WTC11 (cell line): ENCODE results near the gene KCNC3. TPM values are rescaled to one million over a fixed set of nuclear protein-coding genes. Genes with fewer than 3 reads are reported as not detected.
"Not testable (repeated sequence)": the region's sequence is repeated elsewhere in the genome, so short reads cannot be mapped to it uniquely, and the experiment has no call there.

ENCODE experiments used
- ATAC-seq: fragments of 200-7000 bp; cut with Tn5 transposase; 2 replicates; pipeline ENCODE4 v1.10.0; 2021; ENCODE audit warnings: mild to moderate bottlenecking, moderate library complexity
- CTCF ChIA-PET: fragments of 300-600 bp; sonication (Branson Sonifier 250); formaldehyde crosslinking; loops from one replicate; lab custom pipeline; 2021; ENCODE audit warnings: antibody characterized with exemption; lab: Charles Lee
- POLR2A ChIA-PET: fragments of 350-600 bp; sonication (Branson Sonifier 250); formaldehyde crosslinking; loops from one replicate; lab custom pipeline; 2021; ENCODE audit warnings: antibody characterized with exemption; lab: Charles Lee
- DNase-seq: peaks from one replicate; pipeline ENCODE4 v3.0.0; 2021; ENCODE audit warnings: low spot score
- H3K27ac Mint-ChIP-seq: 2 replicates; pipeline ENCODE4 v1.8.0; 2021; ENCODE audit warnings: mixed read lengths
- H3K27me3 Mint-ChIP-seq: 2 replicates; pipeline ENCODE4 v1.8.0; 2021; ENCODE audit warnings: low read depth, mild to moderate bottlenecking, moderate library complexity, mixed read lengths
- H3K36me3 Mint-ChIP-seq: 2 replicates; pipeline ENCODE4 v1.8.0; 2021; ENCODE audit warnings: mixed read lengths
- H3K4me1 Mint-ChIP-seq: 2 replicates; pipeline ENCODE4 v1.8.0; 2022; ENCODE audit warnings: mixed read lengths
- H3K4me3 Mint-ChIP-seq: 2 replicates; pipeline ENCODE4 v1.8.0; 2021; ENCODE audit warnings: mild to moderate bottlenecking, moderate library complexity, mixed read lengths
- H3K9me3 Mint-ChIP-seq: 2 replicates; pipeline ENCODE4 v1.8.0; 2021; ENCODE audit warnings: mixed read lengths
- AFF4 ChIP-seq: sonication (generic); formaldehyde crosslinking; IDR thresholded peaks from 2 replicates; pipeline ENCODE4 v1.8.1; 2023; ENCODE audit warnings: mild to moderate bottlenecking, missing genetic modification reagents, borderline replicate concordance
- ATF1 ChIP-seq: sonication (generic); formaldehyde crosslinking; IDR thresholded peaks from 2 replicates; pipeline ENCODE4 v1.8.1; 2023; ENCODE audit warnings: mild to moderate bottlenecking, moderate library complexity, missing genetic modification reagents
- CREB1 ChIP-seq: sonication (generic); formaldehyde crosslinking; IDR thresholded peaks from 2 replicates; pipeline ENCODE4 v1.8.0; 2023; ENCODE audit warnings: mild to moderate bottlenecking, missing genetic modification reagents
- ESRRA ChIP-seq: sonication (generic); formaldehyde crosslinking; IDR thresholded peaks from 2 replicates; pipeline ENCODE4 v1.8.1; 2022; ENCODE audit warnings: mild to moderate bottlenecking, missing genetic modification reagents, borderline replicate concordance
- FOXK1 ChIP-seq: sonication (generic); formaldehyde crosslinking; IDR thresholded peaks from 2 replicates; pipeline ENCODE4 v1.8.0; 2022; ENCODE audit warnings: mild to moderate bottlenecking, moderate library complexity, missing genetic modification reagents
- FOXP1 ChIP-seq: sonication (generic); formaldehyde crosslinking; IDR thresholded peaks from 2 replicates; pipeline ENCODE4 v1.8.0; 2022; ENCODE audit warnings: missing genetic modification reagents, mild to moderate bottlenecking, moderate library complexity, borderline replicate concordance
- GABPB1 ChIP-seq: sonication (generic); formaldehyde crosslinking; IDR thresholded peaks from 2 replicates; pipeline ENCODE4 v1.8.1; 2023; ENCODE audit warnings: mild to moderate bottlenecking, missing genetic modification reagents
- GRHL2 ChIP-seq: fragments of 250-450 bp; sonication (Bioruptor Pico); IDR thresholded peaks from 2 replicates; pipeline ENCODE4 v1.8.0; 2022; ENCODE audit warnings: mild to moderate bottlenecking, moderate library complexity; ENCODE audit not compliant: insufficient replicate concordance, severe bottlenecking
- JAZF1 ChIP-seq: fragments of 250-450 bp; sonication (Bioruptor Pico); IDR thresholded peaks from 2 replicates; pipeline ENCODE4 v1.9.0; 2021; ENCODE audit warnings: moderate library complexity, mild to moderate bottlenecking, inconsistent platforms
- JUN ChIP-seq: sonication (generic); formaldehyde crosslinking; IDR thresholded peaks from 2 replicates; pipeline ENCODE4 v1.8.0; 2023; ENCODE audit warnings: mild to moderate bottlenecking, missing genetic modification reagents
- OVOL2 ChIP-seq: fragments of 250-450 bp; sonication (Bioruptor Pico); IDR thresholded peaks from 2 replicates; pipeline ENCODE4 v1.9.0; 2021; ENCODE audit warnings: mild to moderate bottlenecking, borderline replicate concordance
- SP1 ChIP-seq: sonication (generic); formaldehyde crosslinking; conservative IDR thresholded peaks from 2 replicates; pipeline ENCODE4 v1.8.1; 2022; ENCODE audit warnings: missing genetic modification reagents
- TCF7 ChIP-seq: sonication (generic); formaldehyde crosslinking; IDR thresholded peaks from 2 replicates; pipeline ENCODE4 v1.8.0; 2022; ENCODE audit warnings: mild to moderate bottlenecking, low read depth, missing genetic modification reagents, moderate library complexity
- USF1 ChIP-seq: sonication (generic); formaldehyde crosslinking; IDR thresholded peaks from 2 replicates; pipeline ENCODE4 v1.8.0; 2022; ENCODE audit warnings: mild to moderate bottlenecking, missing genetic modification reagents
- ZNF281 ChIP-seq: sonication (generic); formaldehyde crosslinking; IDR thresholded peaks from 2 replicates; pipeline ENCODE4 v1.8.0; 2023; ENCODE audit warnings: mild to moderate bottlenecking, missing genetic modification reagents
- ZNF317 ChIP-seq: sonication (generic); formaldehyde crosslinking; IDR thresholded peaks from 2 replicates; pipeline ENCODE4 v1.8.1; 2023; ENCODE audit warnings: low read depth, mild to moderate bottlenecking, moderate library complexity, missing genetic modification reagents, borderline replicate concordance
- ZNF416 ChIP-seq: fragments of 250-450 bp; sonication (Bioruptor Pico); IDR thresholded peaks from 2 replicates; pipeline ENCODE4 v1.9.0; 2021; ENCODE audit warnings: mild to moderate bottlenecking, inconsistent platforms
- ZNF671 ChIP-seq: fragments of 250-450 bp; sonication (Bioruptor Pico); IDR thresholded peaks from 2 replicates; pipeline ENCODE4 v1.8.0; 2021; ENCODE audit warnings: mild to moderate bottlenecking
- total RNA-seq: library from RNA; stranded (reverse); gene quantifications from 3 replicates; pipeline ENCODE4 v1.2.3, GENCODE V29; 2021
- TF ChIP-seq, protein P1 (sequence below): sonication (generic); formaldehyde crosslinking; IDR thresholded peaks from 2 replicates; pipeline ENCODE4 v1.8.0; 2023; ENCODE audit warnings: missing genetic modification reagents
- TF ChIP-seq, protein P2 (sequence below): sonication (generic); formaldehyde crosslinking; conservative IDR thresholded peaks from 2 replicates; pipeline ENCODE4 v1.8.1; 2022; ENCODE audit warnings: mild to moderate bottlenecking, missing genetic modification reagents
- TF ChIP-seq, protein P3 (sequence below): sonication (generic); formaldehyde crosslinking; IDR thresholded peaks from 2 replicates; pipeline ENCODE4 v1.8.1; 2023; ENCODE audit warnings: mild to moderate bottlenecking, missing genetic modification reagents, moderate library complexity

The KCNC3 gene
- total RNA-seq, 1 experiment from 2014 or later = 8.5 TPM

- TF ChIP-seq AFF4 (CRISPR knock-in tag) (no peak), TCF7 (CRISPR knock-in tag) (no peak), USF1 (CRISPR knock-in tag) (no peak), GRHL2 (CRISPR knock-in tag) (no peak), JUN (CRISPR knock-in tag) (no peak)
- TF ChIP-seq, protein P1, sequence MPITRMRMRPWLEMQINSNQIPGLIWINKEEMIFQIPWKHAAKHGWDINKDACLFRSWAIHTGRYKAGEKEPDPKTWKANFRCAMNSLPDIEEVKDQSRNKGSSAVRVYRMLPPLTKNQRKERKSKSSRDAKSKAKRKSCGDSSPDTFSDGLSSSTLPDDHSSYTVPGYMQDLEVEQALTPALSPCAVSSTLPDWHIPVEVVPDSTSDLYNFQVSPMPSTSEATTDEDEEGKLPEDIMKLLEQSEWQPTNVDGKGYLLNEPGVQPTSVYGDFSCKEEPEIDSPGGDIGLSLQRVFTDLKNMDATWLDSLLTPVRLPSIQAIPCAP (CRISPR knock-in tag) = no peak
- TF ChIP-seq, protein P2, sequence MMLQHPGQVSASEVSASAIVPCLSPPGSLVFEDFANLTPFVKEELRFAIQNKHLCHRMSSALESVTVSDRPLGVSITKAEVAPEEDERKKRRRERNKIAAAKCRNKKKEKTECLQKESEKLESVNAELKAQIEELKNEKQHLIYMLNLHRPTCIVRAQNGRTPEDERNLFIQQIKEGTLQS (CRISPR knock-in tag) = no peak
- TF ChIP-seq, all 79 proteins: peak for 0
Measured at GRCh38 chr19:50349277-50350057, 20.3 kb upstream of the KCNC3 start (continued).

DNA sequence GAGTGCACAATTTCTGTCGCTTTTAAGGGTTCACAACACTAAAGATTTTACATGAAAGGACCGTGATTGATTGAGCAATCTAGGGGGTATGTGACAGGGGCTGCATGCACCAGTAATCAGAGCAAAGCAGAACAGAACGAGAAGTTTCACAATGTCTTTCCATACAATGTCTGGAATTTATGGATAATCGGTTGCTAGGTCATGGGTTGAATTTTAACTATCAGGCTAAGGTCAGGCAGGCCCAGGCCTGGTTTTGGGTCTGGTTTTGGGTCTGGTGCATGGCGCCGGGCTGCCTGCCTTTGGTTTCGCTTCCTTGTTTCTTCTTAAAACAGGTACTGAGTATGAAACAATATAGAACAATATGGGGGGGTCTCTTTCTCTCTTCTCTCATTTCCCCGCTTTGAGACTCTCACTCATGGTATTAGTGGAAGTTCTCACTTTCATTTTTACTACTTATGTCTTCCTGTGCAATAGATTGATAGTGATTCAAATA, 18.0 kb upstream of the KCNC3 start:
- POLR2A ChIA-PET, ATAC-seq, H3K4me3 Mint-ChIP-seq, DNase-seq, H3K27ac Mint-ChIP-seq, H3K4me1 Mint-ChIP-seq, H3K27me3 Mint-ChIP-seq: not testable (repeated sequence)
- peaks cover 21% of the 10 kb centered on the region for H3K36me3 Mint-ChIP-seq
- H3K9me3 Mint-ChIP-seq = peaks cover 15% of the 10 kb centered on the region
- CTCF ChIA-PET = interaction anchor here (1.0 kb wide), 1 partner anchor 18 kb away, joined by 4 read pairs; the partner anchor contains the start of gene KCNC3

GRCh38 chr19:50344661-50345318, 15.6 kb upstream of the KCNC3 start:
- Mint-ChIP-seq H3K9me3 (peaks cover 20% of the 10 kb centered on the region), H3K36me3 (peaks cover 27% of the 10 kb centered on the region), H3K4me3 (no peak overlapping the region), H3K4me1 (no peaks in the 10 kb centered on the region), H3K27me3 (peaks cover 4% of the 10 kb centered on the region), H3K27ac (no peak overlapping the region)
- DNase-seq (no peak), ATAC-seq (no peak)
- TF ChIP-seq ZNF317 = no peak
- no peak for TF ChIP-seq ZNF416 (CRISPR knock-in tag)
- no peak for TF ChIP-seq ZNF281 (CRISPR knock-in tag)
- no peak for TF ChIP-seq FOXP1 (CRISPR knock-in tag)
- no peak for TF ChIP-seq FOXK1 (CRISPR knock-in tag)
- TF ChIP-seq ESRRA (CRISPR knock-in tag) = no peak
- TF ChIP-seq GABPB1 (CRISPR knock-in tag) = no peak
- TF ChIP-seq JAZF1 (CRISPR knock-in tag) = no peak
- no peak for TF ChIP-seq CREB1 (CRISPR knock-in tag)
- no peak for TF ChIP-seq OVOL2 (CRISPR knock-in tag)
- no peak for TF ChIP-seq ATF1 (CRISPR knock-in tag)
- no peak for TF ChIP-seq JUN (CRISPR knock-in tag)
- TF ChIP-seq, protein P3, sequence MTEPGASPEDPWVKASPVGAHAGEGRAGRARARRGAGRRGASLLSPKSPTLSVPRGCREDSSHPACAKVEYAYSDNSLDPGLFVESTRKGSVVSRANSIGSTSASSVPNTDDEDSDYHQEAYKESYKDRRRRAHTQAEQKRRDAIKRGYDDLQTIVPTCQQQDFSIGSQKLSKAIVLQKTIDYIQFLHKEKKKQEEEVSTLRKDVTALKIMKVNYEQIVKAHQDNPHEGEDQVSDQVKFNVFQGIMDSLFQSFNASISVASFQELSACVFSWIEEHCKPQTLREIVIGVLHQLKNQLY (CRISPR knock-in tag) = no peak
- no peak for TF ChIP-seq SP1 (CRISPR knock-in tag)
- no peak for TF ChIP-seq ZNF671 (CRISPR knock-in tag)
- CTCF ChIA-PET = interaction anchor here (1.0 kb wide), 1 partner anchor 24 kb away, joined by 3 read pairs; no protein-coding TSS in a partner anchor
- POLR2A ChIA-PET = no interaction called here
